ENCODE results near the gene PPT2. TPM values are rescaled to one million over a fixed set of nuclear protein-coding genes. Genes with fewer than 3 reads are reported as not detected.

PPT2 gene
- total RNA-seq, 4 donors from 2014 or later = 13.0 to 26.1 (median 24.1) TPM

GRCh38 chr6:32111424-32112066 lies 42.4 kb upstream of the PPT2 start:
- Histone ChIP-seq H3K4me3 (replicated peaks in 1 of 3) (no peak overlapping the region), H3K27me3 (no peaks in the 10 kb centered on the region), H3K36me3 (peaks cover 10% of the 10 kb centered on the region in 2 donors), H3K9me3 (no peaks in the 10 kb centered on the region), H3K4me1 (peaks cover 16 to 78% of the 10 kb centered on the region in 2 donors), H3K27ac (peak overlapping the region in 1 of 3 donors; percentile 12)
- TF ChIP-seq CTCF (IDR thresholded peaks at IDR 0.05) = no peak
- intact Hi-C loops (cut with DNase I) = loop anchor here (10.0 kb wide), 1 partner anchor 67 kb away; no protein-coding TSS in a partner anchor
- DNase-seq = no peak
- WGBS, 2 donors = 67 to 72% methylated on average over 7 of the region's 7 CpGs

- H3K27ac ChIP-seq = peak overlapping the region; percentile 26 to 66 (median 33)
- H3K4me1 ChIP-seq = peaks cover 16 to 71% of the 10 kb centered on the region in 2 donors
- H3K9me3 ChIP-seq = no peaks in the 10 kb centered on the region
- peaks cover 18 to 20% of the 10 kb centered on the region in 2 donors for H3K36me3 ChIP-seq
- H3K4me3 ChIP-seq (replicated peaks in 1 of 3) = no peak overlapping the region
- intact Hi-C loops (cut with DNase I) = loop anchor here (10.0 kb wide), 1 partner anchor 68 kb away; no protein-coding TSS in a partner anchor
- H3K27me3 ChIP-seq = no peaks in the 10 kb centered on the region
- no peak for DNase-seq
- 65 to 73% methylated on average over 9 of the region's 9 CpGs for WGBS, 2 donors
- no peak for TF ChIP-seq CTCF (IDR thresholded peaks at IDR 0.05)
- TF ChIP-seq POLR2A (IDR thresholded peaks at IDR 0.05) = no peak
Observed at GRCh38 chr6:32112431-32112980, 41.4 kb upstream of the PPT2 start.

GRCh38 chr6:32113386-32114352 lies 40.3 kb upstream of the PPT2 start:
- H3K4me1 ChIP-seq = peaks cover 10 to 59% of the 10 kb centered on the region in 2 donors
- WGBS, 2 donors = 64 to 68% methylated on average over 9 of the region's 9 CpGs
- DNase-seq = peak; percentile 68 to 86
- peaks cover 28 to 31% of the 10 kb centered on the region in 2 donors for H3K36me3 ChIP-seq
- TF ChIP-seq POLR2A (IDR thresholded peaks at IDR 0.05) = no peak
- peak in 4 of 6 experiments; percentile 39 to 47 (median 41) for TF ChIP-seq CTCF (IDR thresholded peaks at IDR 0.05)
- no peaks in the 10 kb centered on the region for H3K27me3 ChIP-seq
- intact Hi-C loops (cut with DNase I) = loop anchor here (10.0 kb wide), 1 partner anchor 69 kb away; no protein-coding TSS in a partner anchor
- peak overlapping the region in 2 of 3 donors; percentile 43 to 66 for H3K27ac ChIP-seq
- no peaks in the 10 kb centered on the region for H3K9me3 ChIP-seq
- no peak overlapping the region for H3K4me3 ChIP-seq (replicated peaks in 1 of 3)

- no peak for DNase-seq
- TF ChIP-seq POLR2A (IDR thresholded peaks at IDR 0.05) (no peak), CTCF (IDR thresholded peaks at IDR 0.05) (no peak)
- Histone ChIP-seq H3K27me3 (no peaks in the 10 kb centered on the region), H3K4me3 (replicated peaks in 1 of 3) (no peak overlapping the region), H3K4me1 (peaks cover 10 to 56% of the 10 kb centered on the region in 2 donors), H3K36me3 (peaks cover 32 to 36% of the 10 kb centered on the region in 2 donors), H3K9me3 (no peaks in the 10 kb centered on the region), H3K27ac (peak overlapping the region in 2 of 3 donors; percentile 43 to 66)
- intact Hi-C loops (cut with DNase I) = loop anchor here (5.0 to 10.0 kb wide), 2 partner anchors 38 to 70 kb away; partner anchors contain the start of genes PPT2 and PRRT1
- 83% methylated on average over 8 of the region's 8 CpGs for WGBS, 2 donors
Observed at GRCh38 chr6:32114796-32115195, 39.1 kb upstream of the PPT2 start.

Measured in thyroid gland (tissue), 4 donors.